ENCODE results near the gene EXOC4. TPM values are rescaled to one million over a fixed set of nuclear protein-coding genes. Genes with fewer than 3 reads are reported as not detected.

EXOC4 gene
- total and polyA plus RNA-seq, 2 of the 8 experiments (the other 6 are each of a cell fraction or from before 2014, with no cell fraction given), result 27.0 to 67.3 TPM

DNA sequence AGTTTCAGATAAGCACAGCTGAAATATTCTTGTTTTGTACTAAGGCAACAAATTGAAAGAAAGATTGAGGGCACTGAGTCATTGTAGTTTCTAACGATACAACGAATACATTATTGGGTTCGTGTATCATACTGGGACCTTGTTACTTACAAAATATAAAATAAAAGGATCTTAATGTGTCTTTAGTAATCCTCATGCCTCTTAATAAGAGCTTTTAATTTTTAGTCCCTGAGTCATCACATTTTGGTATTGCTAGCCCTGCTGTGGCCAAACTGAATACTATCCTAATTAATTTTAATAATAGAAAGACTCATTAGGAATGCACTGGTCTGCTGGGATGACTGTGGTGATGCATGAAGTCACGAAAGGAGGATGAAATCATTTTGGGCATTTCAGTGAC lies 309.7 kb downstream of the EXOC4 start:
- no peaks in the 10 kb centered on the region for H3K36me3 ChIP-seq (ENCODE audit: control insufficient read depth in 2 of 4, insufficient read depth in 4 of 4, low read length in 3 of 4)
- WGBS, 2 experiments (ENCODE audit: extremely low coverage in 1 of 2, insufficient coverage in 1 of 2, insufficient read length in 1 of 2, insufficient replicate concordance in 2 of 2, low coverage in 1 of 2, low lambda C conversion rate in 2 of 2, missing lambda C conversion rate in 1 of 2), result 90% methylated on average over 4 of the region's 4 CpGs; no CpG with 5 or more reads in 1 of the 2 experiments
- no peak overlapping the region for H2BK5ac ChIP-seq (ENCODE audit: low read depth, low read length)
- CTCF ChIA-PET (ENCODE audit: partially characterized antibody), result interaction anchor here (1.0 kb wide), 1 partner anchor 42 kb away, joined by 5 read pairs; no protein-coding TSS in a partner anchor
- H4K91ac ChIP-seq (replicated peaks; ENCODE audit: insufficient read length, low read length), result no peak overlapping the region
- no peak overlapping the region for H2BK120ac ChIP-seq (replicated peaks; ENCODE audit: low read depth, low read length)
- no peaks in the 10 kb centered on the region for H3K79me1 ChIP-seq (ENCODE audit: low read depth, low read length)
- H3K23me2 ChIP-seq (ENCODE audit: low read depth, low read length), result no peaks in the 10 kb centered on the region
- no peaks in the 10 kb centered on the region for H3K79me2 ChIP-seq (ENCODE audit: control insufficient read depth in 1 of 2, insufficient read depth in 2 of 2, low read length in 2 of 2)
- H3K4me3 ChIP-seq (ENCODE audit: extremely low read depth in 1 of 4, insufficient read depth in 2 of 4, low read depth in 3 of 4, low read length in 4 of 4), result no peak overlapping the region
- no peak overlapping the region for H3K14ac ChIP-seq (ENCODE audit: insufficient read length)
- H2BK15ac ChIP-seq (ENCODE audit: low read length), result no peak overlapping the region
- FAIRE-seq (no peak), DNase-seq (ENCODE audit: low read depth in 1 of 2, low spot score in 2 of 2) (no peak)
- H4K8ac ChIP-seq (ENCODE audit: extremely low read depth, insufficient read depth, low read length), result no peak overlapping the region
- no peaks in the 10 kb centered on the region for H3K9me3 ChIP-seq (ENCODE audit: insufficient read depth in 2 of 2, low read depth in 1 of 2, low read length in 1 of 2)
- peaks cover 0 to 3% (median 0%) of the 10 kb centered on the region in 4 experiments; a peak in 3 of 7 replicates for H3K4me1 ChIP-seq (replicated peaks in 1 of 4; ENCODE audit: control insufficient read depth in 3 of 4, insufficient read depth in 4 of 4, low read length in 3 of 4)
- H2AFZ ChIP-seq (ENCODE audit: low read length), result no peak overlapping the region
- no peak overlapping the region for H3K9ac ChIP-seq (replicated peaks in 1 of 4; ENCODE audit: extremely low read depth in 1 of 4, low read depth in 3 of 4, low read length in 3 of 4)
- no peak overlapping the region for H4K5ac ChIP-seq (ENCODE audit: insufficient read length, low read depth, low read length)
- H3K27me3 ChIP-seq (replicated peaks in 1 of 4; ENCODE audit: control insufficient read depth in 3 of 4, extremely low read depth in 1 of 4, insufficient read depth in 3 of 4, low read length in 3 of 4), result no peaks in the 10 kb centered on the region
- H2BK12ac ChIP-seq (ENCODE audit: low read depth, low read length), result no peak overlapping the region
- POLR2A ChIA-PET (ENCODE audit: partially characterized antibody), result no interaction called here
- H2AK5ac ChIP-seq (ENCODE audit: low read depth, low read length), result no peak overlapping the region
- H3K4ac ChIP-seq (replicated peaks; ENCODE audit: insufficient read length, low read depth, low read length), result no peak overlapping the region
- H3K27ac ChIP-seq (ENCODE audit: low read depth, low read length), result no peak overlapping the region
- no peak overlapping the region for H3K4me2 ChIP-seq (ENCODE audit: insufficient read depth in 1 of 2, low read depth in 2 of 2, low read length in 2 of 2)
- no peak overlapping the region for H2BK20ac ChIP-seq (ENCODE audit: low read length)
- no peak overlapping the region for H3K56ac ChIP-seq (replicated peaks; ENCODE audit: insufficient read length, low read depth, low read length)
- no peak overlapping the region for H3K23ac ChIP-seq (ENCODE audit: insufficient read length)
- no peak overlapping the region for H3K18ac ChIP-seq (ENCODE audit: extremely low read depth, low read length)
- H4K20me1 ChIP-seq (replicated peaks in 1 of 2; ENCODE audit: control insufficient read depth in 1 of 2, insufficient read depth in 2 of 2, low read length in 2 of 2), result no peaks in the 10 kb centered on the region
- TF ChIP-seq CTCF (IDR thresholded peaks at IDR 0.05; ENCODE audit: control extremely low read depth in 1 of 3, insufficient read depth in 1 of 3, low read depth in 1 of 3, low read length in 3 of 3) (no peak), SRF (IDR thresholded peaks at IDR 0.05; ENCODE audit: low read depth, low read length) (no peak), POLR2A (IDR thresholded peaks at IDR 0.05; ENCODE audit: control extremely low read depth in 1 of 2, low read depth in 2 of 2, low read length in 2 of 2) (no peak), POU5F1 (IDR thresholded peaks at IDR 0.05; ENCODE audit: low read depth, low read length) (no peak), ATF3 (IDR thresholded peaks at IDR 0.05; ENCODE audit: insufficient read depth, low read depth, low read length) (no peak), EP300 (IDR thresholded peaks at IDR 0.05; ENCODE audit: borderline replicate concordance in 1 of 2, low read depth in 2 of 2, low read length in 2 of 2) (no peak), ASH2L (IDR thresholded peaks at IDR 0.05; ENCODE audit: low read length) (no peak), GTF2F1 (IDR thresholded peaks at IDR 0.05; ENCODE audit: borderline replicate concordance, low read depth, low read length) (no peak), RXRA (IDR thresholded peaks at IDR 0.05; ENCODE audit: insufficient read depth, low read depth, low read length) (no peak)
- TF ChIP-seq, protein P1, sequence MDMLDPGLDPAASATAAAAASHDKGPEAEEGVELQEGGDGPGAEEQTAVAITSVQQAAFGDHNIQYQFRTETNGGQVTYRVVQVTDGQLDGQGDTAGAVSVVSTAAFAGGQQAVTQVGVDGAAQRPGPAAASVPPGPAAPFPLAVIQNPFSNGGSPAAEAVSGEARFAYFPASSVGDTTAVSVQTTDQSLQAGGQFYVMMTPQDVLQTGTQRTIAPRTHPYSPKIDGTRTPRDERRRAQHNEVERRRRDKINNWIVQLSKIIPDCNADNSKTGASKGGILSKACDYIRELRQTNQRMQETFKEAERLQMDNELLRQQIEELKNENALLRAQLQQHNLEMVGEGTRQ (IDR thresholded peaks at IDR 0.05; ENCODE audit: low read length), result no peak
